Measurements from ENCODE around the gene HDGFL2.

HDGFL2 gene

DNA sequence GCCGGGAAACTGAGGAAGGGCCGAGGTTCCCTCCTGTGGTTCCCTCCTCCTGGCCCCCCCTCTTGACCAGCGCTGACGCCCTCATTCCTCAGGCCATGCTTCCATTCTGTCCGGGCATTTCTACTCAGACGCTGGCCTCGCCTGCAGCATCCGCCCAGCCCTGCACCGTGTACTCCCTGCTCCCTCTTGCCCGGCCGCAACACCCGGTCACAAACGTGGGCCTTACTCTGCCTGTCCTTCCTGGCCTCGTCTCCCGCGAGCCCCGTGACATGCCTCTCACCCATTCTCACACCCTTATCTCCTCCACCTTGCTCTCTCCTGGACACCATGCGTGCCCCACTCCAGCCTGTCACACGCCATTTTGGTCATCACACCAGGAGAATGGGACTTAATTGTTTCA, 11.3 kb downstream of the HDGFL2 start (continued):
- no peak for TF ChIP-seq SCRT1 (tag by site-specific recombination; IDR thresholded peaks at IDR 0.05; ENCODE audit: borderline replicate concordance)

DNA sequence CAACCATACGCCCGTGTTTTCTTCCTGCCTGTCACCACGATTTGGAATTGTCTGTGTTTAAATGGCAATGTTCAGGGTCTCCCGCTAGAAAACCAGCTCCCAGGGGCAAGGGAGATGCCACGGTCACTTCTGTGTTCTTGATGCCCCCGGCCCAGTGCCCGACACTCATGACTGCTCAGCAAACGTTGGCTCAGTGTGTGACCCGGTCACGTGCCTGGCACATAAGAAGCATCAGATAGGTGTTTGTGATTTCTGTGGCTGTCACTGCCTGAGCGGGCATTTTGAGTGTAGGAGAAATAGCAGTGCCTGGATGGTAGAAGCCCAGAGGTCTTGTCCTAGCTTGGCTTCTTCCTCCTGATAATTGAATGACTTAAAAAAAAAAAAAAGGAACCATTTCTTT, 15.5 kb downstream of the HDGFL2 start:
- H3K36me3 ChIP-seq (ENCODE audit: control insufficient read depth in 2 of 2, insufficient read depth in 1 of 2, low read length in 2 of 2), result peaks cover 34 to 77% of the 10 kb centered on the region in 2 experiments; a peak in 2 of 3 replicates
- POLR2A ChIA-PET, result no interaction called here
- CTCF ChIA-PET, result interaction anchor here (0.6 to 0.7 kb wide), 2 partner anchors 31 to 80 kb away, joined by 3 to 4 read pairs; partner anchors contain the start of gene PLIN4

GRCh38 chr19:4488496-4488895, 16.4 kb downstream of the HDGFL2 start:
- no peak for TF ChIP-seq ZFP41 (tag by site-specific recombination; IDR thresholded peaks at IDR 0.05; ENCODE audit: borderline replicate concordance)
- no peak for TF ChIP-seq ZNF341 (tag by site-specific recombination; IDR thresholded peaks at IDR 0.05; ENCODE audit: low read depth)
- TF ChIP-seq ZBTB1 (tag by site-specific recombination; IDR thresholded peaks at IDR 0.05), result no peak
- TF ChIP-seq ZBTB48 (tag by site-specific recombination; IDR thresholded peaks at IDR 0.05), result no peak
- TF ChIP-seq ZNF202 (tag by site-specific recombination; IDR thresholded peaks at IDR 0.05; ENCODE audit: borderline replicate concordance), result no peak
- no peak for TF ChIP-seq ZNF423 (tag by site-specific recombination; IDR thresholded peaks at IDR 0.05)
- no peak for TF ChIP-seq ZNF585B (tag by site-specific recombination; IDR thresholded peaks at IDR 0.05)
- no peak for TF ChIP-seq ZNF654 (tag by site-specific recombination; IDR thresholded peaks at IDR 0.05; ENCODE audit: low read depth)
- TF ChIP-seq, protein P1, sequence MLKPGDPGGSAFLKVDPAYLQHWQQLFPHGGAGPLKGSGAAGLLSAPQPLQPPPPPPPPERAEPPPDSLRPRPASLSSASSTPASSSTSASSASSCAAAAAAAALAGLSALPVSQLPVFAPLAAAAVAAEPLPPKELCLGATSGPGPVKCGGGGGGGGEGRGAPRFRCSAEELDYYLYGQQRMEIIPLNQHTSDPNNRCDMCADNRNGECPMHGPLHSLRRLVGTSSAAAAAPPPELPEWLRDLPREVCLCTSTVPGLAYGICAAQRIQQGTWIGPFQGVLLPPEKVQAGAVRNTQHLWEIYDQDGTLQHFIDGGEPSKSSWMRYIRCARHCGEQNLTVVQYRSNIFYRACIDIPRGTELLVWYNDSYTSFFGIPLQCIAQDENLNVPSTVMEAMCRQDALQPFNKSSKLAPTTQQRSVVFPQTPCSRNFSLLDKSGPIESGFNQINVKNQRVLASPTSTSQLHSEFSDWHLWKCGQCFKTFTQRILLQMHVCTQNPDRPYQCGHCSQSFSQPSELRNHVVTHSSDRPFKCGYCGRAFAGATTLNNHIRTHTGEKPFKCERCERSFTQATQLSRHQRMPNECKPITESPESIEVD (tag by site-specific recombination; IDR thresholded peaks at IDR 0.05), result no peak
- no peaks in the 10 kb centered on the region for H3K4me1 ChIP-seq (ENCODE audit: control insufficient read depth, insufficient read depth, low read length)
- peaks cover 42 to 77% of the 10 kb centered on the region in 2 experiments; a peak in 2 of 3 replicates for H3K36me3 ChIP-seq (ENCODE audit: control insufficient read depth in 2 of 2, insufficient read depth in 1 of 2, low read length in 2 of 2)
- POLR2A ChIA-PET, result interaction anchor here (0.5 kb wide), 1 partner anchor 144 kb away, joined by 4 read pairs; no protein-coding TSS in a partner anchor
- CTCF ChIA-PET, result no interaction called here
- H3K4me3 ChIP-seq (ENCODE audit: low read depth, low read length), result no peak overlapping the region
- no peaks in the 10 kb centered on the region for H3K9me3 ChIP-seq (ENCODE audit: control insufficient read depth, insufficient read depth, low read depth, low read length)
- no peak overlapping the region for H3K27ac ChIP-seq (ENCODE audit: extremely low read depth, low read depth, low read length)

More for the DNA sequence above, 15.5 kb downstream of the HDGFL2 start:
- TF ChIP-seq ZNF449 (tag by site-specific recombination; IDR thresholded peaks at IDR 0.05) (no peak), ZNF513 (tag by site-specific recombination; IDR thresholded peaks at IDR 0.05) (no peak), ZNF747 (tag by site-specific recombination; IDR thresholded peaks at IDR 0.05) (no peak)
- Histone ChIP-seq H3K4me3 (ENCODE audit: low read depth, low read length) (no peak overlapping the region), H3K27ac (ENCODE audit: extremely low read depth, low read depth, low read length) (no peak overlapping the region), H3K4me1 (ENCODE audit: control insufficient read depth, insufficient read depth, low read length) (no peaks in the 10 kb centered on the region), H3K9me3 (ENCODE audit: control insufficient read depth, insufficient read depth, low read depth, low read length) (no peaks in the 10 kb centered on the region)

GRCh38 chr19:4491446-4491845, 19.3 kb downstream of the HDGFL2 start:
- Histone ChIP-seq H3K9me3 (ENCODE audit: control insufficient read depth, insufficient read depth, low read depth, low read length) (no peaks in the 10 kb centered on the region), H3K4me3 (ENCODE audit: low read depth, low read length) (no peak overlapping the region), H3K36me3 (ENCODE audit: control insufficient read depth in 2 of 2, insufficient read depth in 1 of 2, low read length in 2 of 2) (peaks cover 42 to 90% of the 10 kb centered on the region in 2 experiments; a peak in 2 of 3 replicates), H3K27ac (ENCODE audit: extremely low read depth, low read depth, low read length) (no peak overlapping the region), H3K4me1 (ENCODE audit: control insufficient read depth, insufficient read depth, low read length) (no peaks in the 10 kb centered on the region)
- ChIA-PET POLR2A (interaction anchor here (0.6 kb wide), 1 partner anchor 10 kb away, joined by 5 read pairs; no protein-coding TSS in a partner anchor), CTCF (no interaction called here)
- TF ChIP-seq ZNF114 (tag by site-specific recombination; IDR thresholded peaks at IDR 0.05) (no peak), KLF16 (tag by site-specific recombination; IDR thresholded peaks at IDR 0.05) (no peak), ZNF169 (tag by site-specific recombination; IDR thresholded peaks at IDR 0.05) (no peak), ZSCAN23 (tag by site-specific recombination; IDR thresholded peaks at IDR 0.05) (no peak), SETDB1 (IDR thresholded peaks at IDR 0.05; ENCODE audit: insufficient read length, low read length) (no peak)
- TF ChIP-seq, protein P2, sequence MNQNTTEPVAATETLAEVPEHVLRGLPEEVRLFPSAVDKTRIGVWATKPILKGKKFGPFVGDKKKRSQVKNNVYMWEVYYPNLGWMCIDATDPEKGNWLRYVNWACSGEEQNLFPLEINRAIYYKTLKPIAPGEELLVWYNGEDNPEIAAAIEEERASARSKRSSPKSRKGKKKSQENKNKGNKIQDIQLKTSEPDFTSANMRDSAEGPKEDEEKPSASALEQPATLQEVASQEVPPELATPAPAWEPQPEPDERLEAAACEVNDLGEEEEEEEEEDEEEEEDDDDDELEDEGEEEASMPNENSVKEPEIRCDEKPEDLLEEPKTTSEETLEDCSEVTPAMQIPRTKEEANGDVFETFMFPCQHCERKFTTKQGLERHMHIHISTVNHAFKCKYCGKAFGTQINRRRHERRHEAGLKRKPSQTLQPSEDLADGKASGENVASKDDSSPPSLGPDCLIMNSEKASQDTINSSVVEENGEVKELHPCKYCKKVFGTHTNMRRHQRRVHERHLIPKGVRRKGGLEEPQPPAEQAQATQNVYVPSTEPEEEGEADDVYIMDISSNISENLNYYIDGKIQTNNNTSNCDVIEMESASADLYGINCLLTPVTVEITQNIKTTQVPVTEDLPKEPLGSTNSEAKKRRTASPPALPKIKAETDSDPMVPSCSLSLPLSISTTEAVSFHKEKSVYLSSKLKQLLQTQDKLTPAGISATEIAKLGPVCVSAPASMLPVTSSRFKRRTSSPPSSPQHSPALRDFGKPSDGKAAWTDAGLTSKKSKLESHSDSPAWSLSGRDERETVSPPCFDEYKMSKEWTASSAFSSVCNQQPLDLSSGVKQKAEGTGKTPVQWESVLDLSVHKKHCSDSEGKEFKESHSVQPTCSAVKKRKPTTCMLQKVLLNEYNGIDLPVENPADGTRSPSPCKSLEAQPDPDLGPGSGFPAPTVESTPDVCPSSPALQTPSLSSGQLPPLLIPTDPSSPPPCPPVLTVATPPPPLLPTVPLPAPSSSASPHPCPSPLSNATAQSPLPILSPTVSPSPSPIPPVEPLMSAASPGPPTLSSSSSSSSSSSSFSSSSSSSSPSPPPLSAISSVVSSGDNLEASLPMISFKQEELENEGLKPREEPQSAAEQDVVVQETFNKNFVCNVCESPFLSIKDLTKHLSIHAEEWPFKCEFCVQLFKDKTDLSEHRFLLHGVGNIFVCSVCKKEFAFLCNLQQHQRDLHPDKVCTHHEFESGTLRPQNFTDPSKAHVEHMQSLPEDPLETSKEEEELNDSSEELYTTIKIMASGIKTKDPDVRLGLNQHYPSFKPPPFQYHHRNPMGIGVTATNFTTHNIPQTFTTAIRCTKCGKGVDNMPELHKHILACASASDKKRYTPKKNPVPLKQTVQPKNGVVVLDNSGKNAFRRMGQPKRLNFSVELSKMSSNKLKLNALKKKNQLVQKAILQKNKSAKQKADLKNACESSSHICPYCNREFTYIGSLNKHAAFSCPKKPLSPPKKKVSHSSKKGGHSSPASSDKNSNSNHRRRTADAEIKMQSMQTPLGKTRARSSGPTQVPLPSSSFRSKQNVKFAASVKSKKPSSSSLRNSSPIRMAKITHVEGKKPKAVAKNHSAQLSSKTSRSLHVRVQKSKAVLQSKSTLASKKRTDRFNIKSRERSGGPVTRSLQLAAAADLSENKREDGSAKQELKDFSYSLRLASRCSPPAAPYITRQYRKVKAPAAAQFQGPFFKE (tag by site-specific recombination; IDR thresholded peaks at IDR 0.05; ENCODE audit: borderline replicate concordance), result no peak

Measured in HEK293 (cell line).